Smooth muscle cell (in vitro differentiated cells): ENCODE data around the gene PPIL6. TPM values are rescaled to one million over a fixed set of nuclear protein-coding genes. Genes with fewer than 3 reads are reported as not detected.

Source experiments
- DNase-seq: peaks from one replicate; lab custom pipeline; 2025; ENCODE audit not compliant: unreplicated experiment; lab: John Stamatoyannopoulos, UW
- H2AFZ ChIP-seq: fragments of 200-600 bp; sonication (generic); 2 replicates; pipeline ENCODE4 v1.6.0; 2016; ENCODE audit warnings: antibody characterized with exemption, low read depth, mild to moderate bottlenecking
- H3F3A ChIP-seq: fragments of 200-600 bp; sonication (generic); 2 replicates; pipeline ENCODE4 v1.6.0; 2017; ENCODE audit warnings: antibody characterized with exemption, low read depth
- H3K27ac ChIP-seq: fragments of 200-600 bp; sonication (generic); 2 replicates; pipeline ENCODE4 v1.5.1; 2016; ENCODE audit warnings: low read depth, mild to moderate bottlenecking
- H3K27me3 ChIP-seq: fragments of 200-600 bp; sonication (generic); 2 replicates; pipeline ENCODE4 v1.6.1; 2016; ENCODE audit warnings: low read depth, mild to moderate bottlenecking
- H3K36me3 ChIP-seq: fragments of 200-600 bp; sonication (generic); 2 replicates; pipeline ENCODE4 v1.5.1; 2016; ENCODE audit warnings: low read depth
- H3K4me1 ChIP-seq: fragments of 200-600 bp; sonication (generic); 2 replicates; pipeline ENCODE4 v1.5.1; 2016; ENCODE audit warnings: low read depth
- H3K4me2 ChIP-seq: fragments of 200-600 bp; sonication (generic); 2 replicates; pipeline ENCODE4 v1.6.0; 2016; ENCODE audit warnings: mild to moderate bottlenecking
- H3K4me3 ChIP-seq: fragments of 200-600 bp; sonication (generic); 2 replicates; pipeline ENCODE4 v1.5.1; 2016; ENCODE audit warnings: mild to moderate bottlenecking
- H3K79me2 ChIP-seq: fragments of 200-600 bp; sonication (generic); 2 replicates; pipeline ENCODE4 v1.6.0; 2016; ENCODE audit warnings: low read depth, mild to moderate bottlenecking
- H3K9ac ChIP-seq: fragments of 200-600 bp; sonication (generic); 2 replicates; pipeline ENCODE4 v1.6.0; 2016; ENCODE audit warnings: low read depth
- H3K9me3 ChIP-seq: fragments of 200-600 bp; sonication (generic); replicated peaks from 2 replicates; pipeline ENCODE4 v1.5.1; 2016; ENCODE audit warnings: low read depth
- H4K20me1 ChIP-seq: fragments of 200-600 bp; sonication (generic); 2 replicates; pipeline ENCODE4 v1.6.0; 2016; ENCODE audit warnings: low read depth
- CTCF ChIP-seq: fragments of 200-600 bp; sonication (generic); IDR thresholded peaks from 2 replicates; pipeline ENCODE4 v1.5.1; 2017; ENCODE audit warnings: borderline replicate concordance, mild to moderate bottlenecking, antibody characterized with exemption; ENCODE audit not compliant: insufficient read depth, poor library complexity, severe bottlenecking
- WGBS: methylation state at CpG from one replicate; pipeline ENCODE4 v1.1.7; 2016; ENCODE audit warnings: low lambda C conversion rate; 5-methylcytosine and 5-hydroxymethylcytosine counted together
- polyA plus RNA-seq: library from polyadenylated mRNA; unstranded; fragments of >200 nt; fragmentation: Nextera tagmentation; extraction: Ambion mirVana; gene quantifications from 2 replicates; pipeline ENCODE4 v1.2.1, GENCODE V29; 2016
- total RNA-seq: library from RNA; depleted of rRNA; stranded (reverse); fragments of >200 nt; gene quantifications from 2 replicates; pipeline ENCODE4 v1.2.3, GENCODE V29; 2014

The PPIL6 gene
- total RNA-seq (0.81 and 1.7 TPM in 2 replicates), polyA plus RNA-seq (0.95 and 1.3 TPM in 2 replicates)

GRCh38 chr6:109440331-109441068 lies at the start of gene PPIL6, which contains the start of gene SMPD2:
PPIL6 (minus strand) TSS chr6:109440628; CDS start chr6:109440590, 38 bp downstream.
SMPD2 (plus strand) TSS chr6:109440724; CDS start chr6:109441122, 398 bp downstream.
- Histone ChIP-seq H3K4me2 (peak within 1 kb of the TSS; percentile 95), H3K4me3 (peak within 1 kb of the TSS; percentile 80), H3K4me1 (peaks cover 21% of the 10 kb centered on the region), H4K20me1 (no peaks in the 10 kb centered on the region), H3K9ac (peak within 1 kb of the TSS; percentile 97), H3K27ac (peak within 1 kb of the TSS; percentile 95), H3K9me3 (no peaks in the 10 kb centered on the region), H3K27me3 (no peaks in the 10 kb centered on the region), H2AFZ (peak within 1 kb of the TSS; percentile 99), H3K79me2 (no peaks in the 10 kb centered on the region), H3F3A (no peaks in the 10 kb centered on the region), H3K36me3 (no peaks in the 10 kb centered on the region)
- DNase-seq, result peak; percentile 66
- WGBS, result 1% methylated on average over 90 of the region's 102 CpGs
- no peak for TF ChIP-seq CTCF

GRCh38 chr6:109488001-109488400 lies 47.6 kb upstream of the PPIL6 start:
- no peak overlapping the region for H3K9ac ChIP-seq

GRCh38 chr6:109486068-109486467 lies 45.6 kb upstream of the PPIL6 start:
- Histone ChIP-seq H2AFZ (no peak overlapping the region), H3K9me3 (no peaks in the 10 kb centered on the region), H3K9ac (no peak overlapping the region), H3F3A (no peaks in the 10 kb centered on the region), H3K4me1 (no peaks in the 10 kb centered on the region), H4K20me1 (no peaks in the 10 kb centered on the region), H3K36me3 (no peaks in the 10 kb centered on the region), H3K4me3 (no peak overlapping the region), H3K27me3 (no peaks in the 10 kb centered on the region), H3K27ac (no peak overlapping the region), H3K4me2 (no peak overlapping the region), H3K79me2 (peaks cover under 1% of the 10 kb centered on the region)
- 80% methylated on average over 1 of the region's 1 CpG for WGBS
- TF ChIP-seq CTCF, result no peak
- no peak for DNase-seq

More at GRCh38 chr6:109488001-109488400, 47.6 kb upstream of the PPIL6 start:
- no peak for TF ChIP-seq CTCF
- Histone ChIP-seq H3K36me3 (no peaks in the 10 kb centered on the region), H2AFZ (no peak overlapping the region), H3K4me2 (no peak overlapping the region), H3K27ac (no peak overlapping the region), H3K4me1 (peaks cover 9% of the 10 kb centered on the region), H4K20me1 (no peaks in the 10 kb centered on the region), H3F3A (no peaks in the 10 kb centered on the region), H3K4me3 (no peak overlapping the region), H3K27me3 (no peaks in the 10 kb centered on the region), H3K79me2 (no peaks in the 10 kb centered on the region), H3K9me3 (no peaks in the 10 kb centered on the region)
- DNase-seq, result no peak
